ENCODE results near the gene PTPDC1.
"Not testable (repeated sequence)": the region's sequence is repeated elsewhere in the genome, so short reads cannot be mapped to it uniquely, and the experiment has no call there.

The PTPDC1 gene

DNA sequence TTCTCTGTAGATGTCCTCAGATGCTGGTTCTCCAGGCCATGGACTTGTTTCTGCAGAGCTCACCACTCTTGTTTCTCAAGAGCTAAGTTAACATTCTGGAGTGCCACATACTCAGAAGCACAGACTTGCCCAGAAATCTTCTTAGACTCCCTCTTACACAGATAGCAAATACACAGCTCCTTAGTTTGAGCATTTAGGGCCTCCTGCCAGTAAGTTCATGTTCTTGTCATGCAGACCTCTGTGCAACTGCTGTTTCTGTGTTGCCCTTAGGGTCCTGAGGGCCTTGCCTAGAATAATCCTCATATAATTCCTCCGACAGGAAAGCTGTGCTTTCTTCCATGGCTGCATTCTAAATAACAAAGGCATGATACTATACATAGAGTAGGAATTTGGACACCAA is 1.3 kb upstream of the PTPDC1 start:
- H3K4me3 ChIP-seq (replicated peaks; ENCODE audit: low read depth, low read length), result no peak overlapping the region
- no peaks in the 10 kb centered on the region for H3K36me3 ChIP-seq (ENCODE audit: control insufficient read depth, insufficient read depth, low read length)
- DNase-seq (ENCODE audit: extremely low read depth, insufficient read length), result no peak
- no peaks in the 10 kb centered on the region for H3K27me3 ChIP-seq (replicated peaks; ENCODE audit: control insufficient read depth, insufficient read depth, low read length)
- TF ChIP-seq, protein P1, sequence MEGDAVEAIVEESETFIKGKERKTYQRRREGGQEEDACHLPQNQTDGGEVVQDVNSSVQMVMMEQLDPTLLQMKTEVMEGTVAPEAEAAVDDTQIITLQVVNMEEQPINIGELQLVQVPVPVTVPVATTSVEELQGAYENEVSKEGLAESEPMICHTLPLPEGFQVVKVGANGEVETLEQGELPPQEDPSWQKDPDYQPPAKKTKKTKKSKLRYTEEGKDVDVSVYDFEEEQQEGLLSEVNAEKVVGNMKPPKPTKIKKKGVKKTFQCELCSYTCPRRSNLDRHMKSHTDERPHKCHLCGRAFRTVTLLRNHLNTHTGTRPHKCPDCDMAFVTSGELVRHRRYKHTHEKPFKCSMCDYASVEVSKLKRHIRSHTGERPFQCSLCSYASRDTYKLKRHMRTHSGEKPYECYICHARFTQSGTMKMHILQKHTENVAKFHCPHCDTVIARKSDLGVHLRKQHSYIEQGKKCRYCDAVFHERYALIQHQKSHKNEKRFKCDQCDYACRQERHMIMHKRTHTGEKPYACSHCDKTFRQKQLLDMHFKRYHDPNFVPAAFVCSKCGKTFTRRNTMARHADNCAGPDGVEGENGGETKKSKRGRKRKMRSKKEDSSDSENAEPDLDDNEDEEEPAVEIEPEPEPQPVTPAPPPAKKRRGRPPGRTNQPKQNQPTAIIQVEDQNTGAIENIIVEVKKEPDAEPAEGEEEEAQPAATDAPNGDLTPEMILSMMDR (IDR thresholded peaks at IDR 0.05; ENCODE audit: insufficient read depth, low read length, poor library complexity, severe bottlenecking), result no peak

DNA sequence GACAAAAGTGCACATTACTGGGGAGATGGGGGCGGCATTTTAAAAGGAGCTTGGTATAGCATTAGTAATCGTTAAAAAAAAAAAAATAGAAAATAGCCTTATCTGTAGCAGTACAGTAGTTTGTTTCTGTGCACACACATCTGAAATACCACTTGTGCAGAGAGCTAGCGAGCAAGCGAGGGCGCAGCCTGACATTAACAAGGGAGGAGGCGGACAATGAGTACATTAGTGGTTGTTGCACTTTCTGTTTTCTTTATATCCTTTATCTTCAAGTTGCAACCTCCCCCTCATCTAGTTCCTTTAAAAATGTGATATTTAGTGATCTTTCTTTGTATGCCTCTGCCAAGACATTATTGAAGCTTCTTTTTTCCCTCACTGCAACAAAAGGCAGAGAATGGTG is 880 bp upstream of the PTPDC1 start:
- TF ChIP-seq, protein P1 (IDR thresholded peaks at IDR 0.05; ENCODE audit: insufficient read depth, low read length, poor library complexity, severe bottlenecking), result no peak
- no peak overlapping the region for H3K4me3 ChIP-seq (replicated peaks; ENCODE audit: low read depth, low read length)
- H3K36me3 ChIP-seq (ENCODE audit: control insufficient read depth, insufficient read depth, low read length), result no peaks in the 10 kb centered on the region
- no peaks in the 10 kb centered on the region for H3K27me3 ChIP-seq (replicated peaks; ENCODE audit: control insufficient read depth, insufficient read depth, low read length)
- DNase-seq (ENCODE audit: extremely low read depth, insufficient read length), result no peak

DNA sequence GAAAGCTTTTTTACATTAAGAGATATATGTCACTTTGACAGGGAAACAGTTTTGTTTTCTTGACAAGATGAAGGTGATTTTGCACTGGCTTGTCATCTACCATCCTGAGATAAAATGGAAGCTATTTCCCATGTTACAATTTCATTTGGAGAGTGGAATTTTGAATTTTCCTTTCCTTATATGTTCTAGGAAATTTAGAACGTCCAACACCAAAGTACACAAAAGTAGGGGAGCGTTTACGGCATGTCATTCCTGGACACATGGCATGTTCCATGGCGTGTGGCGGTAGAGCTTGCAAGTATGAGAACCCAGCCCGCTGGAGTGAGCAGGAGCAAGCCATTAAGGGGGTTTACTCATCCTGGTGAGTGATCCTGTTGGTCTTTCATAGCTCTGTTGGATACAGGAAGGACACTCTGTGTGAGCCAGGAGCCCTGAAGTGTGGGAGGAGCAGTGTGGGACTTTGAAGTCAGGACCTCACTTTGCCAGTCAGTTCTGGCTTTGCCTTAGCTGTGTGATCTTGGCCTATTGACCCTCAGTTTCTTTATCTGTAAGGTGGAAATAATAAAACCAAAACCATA is 887 bp downstream of the PTPDC1 start:
- Histone ChIP-seq H3K27me3 (replicated peaks; ENCODE audit: control insufficient read depth, insufficient read depth, low read length) (no peaks in the 10 kb centered on the region), H3K4me3 (replicated peaks; ENCODE audit: low read depth, low read length) (no peak overlapping the region), H3K36me3 (ENCODE audit: control insufficient read depth, insufficient read depth, low read length) (no peaks in the 10 kb centered on the region)
- TF ChIP-seq, protein P1 (IDR thresholded peaks at IDR 0.05; ENCODE audit: insufficient read depth, low read length, poor library complexity, severe bottlenecking), result no peak
- DNase-seq (ENCODE audit: extremely low read depth, insufficient read length), result no peak

DNA sequence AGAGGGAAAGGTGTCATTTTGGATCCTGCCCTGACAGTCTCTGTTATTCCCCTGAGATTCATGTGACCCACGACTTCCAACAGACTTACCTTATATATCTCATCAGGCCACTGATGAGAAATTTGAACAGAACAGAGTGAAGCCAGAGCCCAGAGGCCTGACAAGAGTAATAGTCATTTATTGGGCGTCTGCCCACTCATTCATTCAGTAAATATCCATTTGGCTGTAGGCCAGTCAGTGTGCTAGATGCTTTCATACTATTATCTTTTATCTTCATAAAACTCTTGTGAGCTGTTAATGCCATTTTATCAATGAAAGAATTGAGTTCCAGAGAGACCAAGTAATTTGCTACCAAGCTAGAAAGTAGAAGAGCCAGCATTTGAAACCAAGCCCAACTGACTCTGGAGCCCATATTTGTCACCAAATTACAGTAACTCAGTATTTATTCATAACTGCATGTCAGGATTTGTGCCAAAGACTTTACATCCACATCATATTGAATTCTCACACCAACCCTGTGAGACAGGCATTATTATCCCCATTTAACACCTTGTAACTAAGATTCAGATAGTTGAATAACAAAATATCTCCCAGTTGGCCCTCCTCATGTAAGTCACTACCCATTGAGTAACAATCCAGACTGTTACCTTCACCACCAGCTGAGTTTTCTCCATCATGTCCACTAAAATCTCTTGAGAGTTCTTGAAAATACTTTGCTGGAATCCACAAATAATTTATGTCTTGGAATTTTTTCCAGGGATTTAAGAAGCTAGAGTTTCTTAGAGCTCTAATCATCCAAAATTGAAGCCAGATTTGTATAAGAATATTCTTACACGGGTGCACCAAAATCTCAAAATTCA is 2.5 kb downstream of the PTPDC1 start:
- no peaks in the 10 kb centered on the region for H3K36me3 ChIP-seq (ENCODE audit: control insufficient read depth, insufficient read depth, low read length)
- TF ChIP-seq, protein P1 (IDR thresholded peaks at IDR 0.05; ENCODE audit: insufficient read depth, low read length, poor library complexity, severe bottlenecking), result no peak
- H3K27me3 ChIP-seq (replicated peaks; ENCODE audit: control insufficient read depth, insufficient read depth, low read length), result no peaks in the 10 kb centered on the region
- no peak for DNase-seq (ENCODE audit: extremely low read depth, insufficient read length)
- H3K4me3 ChIP-seq (replicated peaks; ENCODE audit: low read depth, low read length), result no peak overlapping the region

DNA sequence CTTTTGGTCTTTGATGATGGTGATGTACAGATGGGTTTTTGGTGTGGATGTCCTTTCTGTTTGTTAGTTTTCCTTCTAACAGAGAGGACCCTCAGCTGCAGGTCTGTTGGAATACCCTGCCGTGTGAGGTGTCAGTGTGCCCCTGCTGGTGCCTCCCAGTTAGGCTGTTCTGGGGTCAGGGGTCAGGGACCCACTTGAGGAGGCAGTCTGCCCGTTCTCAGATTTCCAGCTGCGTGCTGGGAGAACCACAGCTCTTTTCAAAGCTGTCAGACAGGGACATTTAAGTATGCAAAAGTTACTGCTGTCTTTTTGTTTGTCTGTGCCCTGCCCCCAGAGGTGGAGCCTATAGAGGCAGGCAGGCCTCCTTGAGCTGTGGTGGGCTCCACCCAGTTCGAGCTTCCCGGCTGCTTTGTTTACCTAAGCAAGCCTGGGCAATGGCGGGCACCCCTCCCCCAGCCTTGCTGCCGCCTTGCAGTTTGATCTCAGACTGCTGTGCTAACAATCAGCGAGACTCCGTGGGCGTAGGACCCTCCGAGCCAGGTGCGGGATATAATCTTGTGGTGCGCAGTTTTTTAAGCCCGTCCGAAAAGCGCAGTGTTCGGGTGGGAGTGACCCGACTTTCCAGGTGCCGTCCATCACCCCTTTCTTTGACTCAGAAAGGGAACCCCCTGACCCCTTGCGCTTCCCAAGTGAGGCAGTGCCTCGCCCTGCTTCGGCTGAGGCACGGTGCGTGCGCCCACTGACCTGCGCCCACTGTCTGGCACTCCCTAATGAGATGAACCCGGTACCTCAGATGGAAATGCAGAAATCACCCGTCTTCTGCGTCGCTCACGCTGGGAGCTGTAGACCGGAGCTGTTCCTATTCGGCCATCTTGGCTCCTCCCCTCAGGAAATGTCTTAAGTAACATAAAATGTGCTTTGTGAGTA is 10.2 kb downstream of the PTPDC1 start:
- not testable (repeated sequence) for H3K4me3 ChIP-seq (replicated peaks; ENCODE audit: low read depth, low read length); H3K36me3 ChIP-seq (ENCODE audit: control insufficient read depth, insufficient read depth, low read length)

More for the DNA sequence above, 10.2 kb downstream of the PTPDC1 start:
- not testable (repeated sequence) for DNase-seq (ENCODE audit: extremely low read depth, insufficient read length); H3K27me3 ChIP-seq (replicated peaks; ENCODE audit: control insufficient read depth, insufficient read depth, low read length)

Data from GM06990 (cell line).